Measurements from ENCODE around the gene TRPC3. TPM values are rescaled to one million over a fixed set of nuclear protein-coding genes. Genes with fewer than 3 reads are reported as not detected.

TRPC3 gene
- total RNA-seq, 1 experiment from 2014 or later, result 0.25 TPM

- DNase-seq (ENCODE audit: low read depth, low spot score) (no peak), ATAC-seq (no peak)
- Histone ChIP-seq H3K27me3 (ENCODE audit: insufficient read depth, low read length) (no peaks in the 10 kb centered on the region), H2AFZ (ENCODE audit: low read depth, low read length, poor library complexity, severe bottlenecking) (no peak overlapping the region), H3K4me1 (ENCODE audit: control insufficient read depth in 1 of 2, insufficient read depth in 2 of 2, low read length in 2 of 2) (no peaks in the 10 kb centered on the region), H3K36me3 (ENCODE audit: control insufficient read depth in 1 of 2, insufficient read depth in 2 of 2, low read length in 2 of 2) (peaks cover 3 to 14% of the 10 kb centered on the region in 2 experiments), H3K27ac (ENCODE audit: low read depth, low read length) (no peak overlapping the region), H3K9ac (ENCODE audit: low read length) (no peak overlapping the region), H3K4me2 (ENCODE audit: low read length) (no peak overlapping the region), H3K79me2 (ENCODE audit: insufficient read depth, low read length) (peaks cover 3% of the 10 kb centered on the region; the same call in 1 of the 2 replicates), H3K9me2 (ENCODE audit: insufficient read depth) (no peaks in the 10 kb centered on the region), H4K20me1 (ENCODE audit: insufficient read depth) (no peaks in the 10 kb centered on the region), H3K4me3 (replicated peaks in 1 of 2; ENCODE audit: low read depth in 1 of 2, low read length in 2 of 2) (no peak overlapping the region), H3K9me3 (ENCODE audit: control insufficient read depth in 1 of 2, insufficient read depth in 1 of 2, low read depth in 1 of 2, low read length in 2 of 2) (no peaks in the 10 kb centered on the region)
- intact Hi-C loops (cut with micrococcal nuclease), result no loop called here
- TF ChIP-seq TCF7L2 (IDR thresholded peaks at IDR 0.05; ENCODE audit: borderline replicate concordance, extremely low read depth, insufficient read depth, insufficient read length), result no peak
- TF ChIP-seq JUND (IDR thresholded peaks at IDR 0.05), result no peak
- TF ChIP-seq SIN3A (IDR thresholded peaks at IDR 0.05; ENCODE audit: low read depth), result no peak
- TF ChIP-seq, protein P1, sequence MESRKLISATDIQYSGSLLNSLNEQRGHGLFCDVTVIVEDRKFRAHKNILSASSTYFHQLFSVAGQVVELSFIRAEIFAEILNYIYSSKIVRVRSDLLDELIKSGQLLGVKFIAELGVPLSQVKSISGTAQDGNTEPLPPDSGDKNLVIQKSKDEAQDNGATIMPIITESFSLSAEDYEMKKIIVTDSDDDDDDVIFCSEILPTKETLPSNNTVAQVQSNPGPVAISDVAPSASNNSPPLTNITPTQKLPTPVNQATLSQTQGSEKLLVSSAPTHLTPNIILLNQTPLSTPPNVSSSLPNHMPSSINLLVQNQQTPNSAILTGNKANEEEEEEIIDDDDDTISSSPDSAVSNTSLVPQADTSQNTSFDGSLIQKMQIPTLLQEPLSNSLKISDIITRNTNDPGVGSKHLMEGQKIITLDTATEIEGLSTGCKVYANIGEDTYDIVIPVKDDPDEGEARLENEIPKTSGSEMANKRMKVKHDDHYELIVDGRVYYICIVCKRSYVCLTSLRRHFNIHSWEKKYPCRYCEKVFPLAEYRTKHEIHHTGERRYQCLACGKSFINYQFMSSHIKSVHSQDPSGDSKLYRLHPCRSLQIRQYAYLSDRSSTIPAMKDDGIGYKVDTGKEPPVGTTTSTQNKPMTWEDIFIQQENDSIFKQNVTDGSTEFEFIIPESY (IDR thresholded peaks at IDR 0.05; ENCODE audit: extremely low read depth, insufficient replicate concordance, low read length), result no peak
- TF ChIP-seq REST (IDR thresholded peaks at IDR 0.05; ENCODE audit: low read depth), result no peak
- TF ChIP-seq POLR2AphosphoS5 (IDR thresholded peaks at IDR 0.05; ENCODE audit: low read depth, low read length), result no peak
- no peak for TF ChIP-seq ELF1 (IDR thresholded peaks at IDR 0.05; ENCODE audit: borderline replicate concordance, low read depth)
- no peak for TF ChIP-seq EGR1 (IDR thresholded peaks at IDR 0.05; ENCODE audit: low read depth)
- no peak for TF ChIP-seq SRF (IDR thresholded peaks at IDR 0.05; ENCODE audit: low read depth)
- no peak for TF ChIP-seq CTCF (IDR thresholded peaks at IDR 0.05 in 2 of 3, conservative IDR thresholded peaks at IDR 0.05 in 1 of 3; ENCODE audit: borderline replicate concordance in 1 of 3, insufficient read depth in 1 of 3, low read depth in 2 of 3, low read length in 2 of 3)
- TF ChIP-seq, protein P2, sequence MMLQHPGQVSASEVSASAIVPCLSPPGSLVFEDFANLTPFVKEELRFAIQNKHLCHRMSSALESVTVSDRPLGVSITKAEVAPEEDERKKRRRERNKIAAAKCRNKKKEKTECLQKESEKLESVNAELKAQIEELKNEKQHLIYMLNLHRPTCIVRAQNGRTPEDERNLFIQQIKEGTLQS (IDR thresholded peaks at IDR 0.05), result no peak
- TF ChIP-seq ZNF274 (IDR thresholded peaks at IDR 0.05; ENCODE audit: low read depth, low read length), result no peak
- no peak for TF ChIP-seq SP1 (IDR thresholded peaks at IDR 0.05; ENCODE audit: low read depth)
- TF ChIP-seq EZH2phosphoT487 (IDR thresholded peaks at IDR 0.05; ENCODE audit: borderline replicate concordance), result no peak
- no peak for TF ChIP-seq CBX3 (IDR thresholded peaks at IDR 0.05; ENCODE audit: low read depth)
- TF ChIP-seq RAD21 (IDR thresholded peaks at IDR 0.05; ENCODE audit: low read depth), result no peak
- no peak for TF ChIP-seq YY1 (IDR thresholded peaks at IDR 0.05; ENCODE audit: extremely low read depth, insufficient replicate concordance, low read depth, low read length)
- TF ChIP-seq POLR2A (IDR thresholded peaks at IDR 0.05; ENCODE audit: borderline replicate concordance, extremely low read depth, insufficient read depth, insufficient read length), result no peak
- TF ChIP-seq FOSL1 (IDR thresholded peaks at IDR 0.05; ENCODE audit: low read depth), result no peak
- TF ChIP-seq CEBPB (IDR thresholded peaks at IDR 0.05; ENCODE audit: low read depth), result no peak
- POLR2A ChIA-PET, result no interaction called here
- CTCF ChIA-PET, result no interaction called here
- RAD21 ChIA-PET (ENCODE audit: low non-redundant PET in 1 of 2, low total read pairs in 2 of 2, uncharacterized antibody in 2 of 2, unreplicated experiment in 2 of 2), result no interaction called here
- BruUV-seq (replicated peaks), result no TSS peak
Measured at GRCh38 chr4:121860121-121860520, 91.7 kb downstream of the TRPC3 start.

Data from HCT116 (cell line).